Adipocyte (in vitro differentiated cells): ENCODE measurements around the gene ODAD3.

Source experiments
- DNase-seq: peaks from one replicate; pipeline ENCODE4 v3.0.0-alpha.2; 2015; ENCODE audit warnings: low read depth
- H3K27me3 ChIP-seq: replicated peaks from 2 replicates; pipeline ENCODE4 v1.7.0; 2013; ENCODE audit warnings: mild to moderate bottlenecking, low read length, moderate library complexity; ENCODE audit not compliant: control insufficient read depth, insufficient read depth
- H3K36me3 ChIP-seq: 2 replicates; pipeline ENCODE4 v1.7.0; 2013; ENCODE audit warnings: low read length, mild to moderate bottlenecking, moderate library complexity; ENCODE audit not compliant: control insufficient read depth, insufficient read depth, severe bottlenecking
- H3K4me1 ChIP-seq: 2 replicates; pipeline ENCODE4 v1.7.0; 2013; ENCODE audit warnings: mild to moderate bottlenecking, low read length, moderate library complexity; ENCODE audit not compliant: control insufficient read depth, insufficient read depth
- H3K4me3 ChIP-seq: 2 replicates; pipeline ENCODE4 v1.7.0; 2013; ENCODE audit warnings: mild to moderate bottlenecking, low read length, moderate library complexity
- H3K9ac ChIP-seq: 2 replicates; pipeline ENCODE4 v1.7.0; 2013; ENCODE audit warnings: mild to moderate bottlenecking, low read length, moderate library complexity
- H3K9me3 ChIP-seq: 2 replicates; pipeline ENCODE4 v1.7.0; 2013; ENCODE audit warnings: mild to moderate bottlenecking, low read length, moderate library complexity; ENCODE audit not compliant: control insufficient read depth

ODAD3 gene

GRCh38 chr19:11435057-11435832 lies at the start of gene ODAD3, which contains the start of gene PRKCSH:
TSS of gene ODAD3 (minus strand) at chr19:11435121. CDS start at chr19:11435016, 105 bp downstream.
TSS of gene PRKCSH (plus strand) at chr19:11435635. CDS start at chr19:11436118, 483 bp downstream.
- H3K27me3 ChIP-seq, result no peaks in the 10 kb centered on the region
- peak; percentile 99 for DNase-seq
- peaks cover 9% of the 10 kb centered on the region for H3K36me3 ChIP-seq
- H3K4me3 ChIP-seq, result peak within 1 kb of the TSS; percentile 99
- H3K9me3 ChIP-seq, result no peaks in the 10 kb centered on the region
- H3K9ac ChIP-seq, result peak within 1 kb of the TSS; percentile 97
- H3K4me1 ChIP-seq, result peaks cover 13% of the 10 kb centered on the region

GRCh38 chr19:11483366-11484111 lies 48.6 kb upstream of the ODAD3 start:
- H3K36me3 ChIP-seq, result no peaks in the 10 kb centered on the region
- no peak overlapping the region for H3K9ac ChIP-seq
- H3K4me1 ChIP-seq, result peaks cover 7% of the 10 kb centered on the region
- H3K27me3 ChIP-seq, result peaks cover 14% of the 10 kb centered on the region
- H3K9me3 ChIP-seq, result no peaks in the 10 kb centered on the region
- DNase-seq, result no peak
- H3K4me3 ChIP-seq, result no peak overlapping the region

GRCh38 chr19:11482384-11483050 lies 47.6 kb upstream of the ODAD3 start:
- Histone ChIP-seq H3K4me1 (peaks cover 7% of the 10 kb centered on the region), H3K9ac (no peak overlapping the region), H3K9me3 (no peaks in the 10 kb centered on the region), H3K36me3 (no peaks in the 10 kb centered on the region), H3K27me3 (peaks cover 15% of the 10 kb centered on the region), H3K4me3 (peak overlapping the region; percentile 63)
- peak; percentile 91 for DNase-seq

GRCh38 chr19:11481534-11482383 lies 46.8 kb upstream of the ODAD3 start:
- H3K36me3 ChIP-seq, result no peaks in the 10 kb centered on the region
- no peaks in the 10 kb centered on the region for H3K9me3 ChIP-seq
- H3K9ac ChIP-seq, result no peak overlapping the region
- DNase-seq, result peak; percentile 74
- peak overlapping the region; percentile 63 for H3K4me3 ChIP-seq
- peaks cover 15% of the 10 kb centered on the region for H3K27me3 ChIP-seq
- H3K4me1 ChIP-seq, result peaks cover 7% of the 10 kb centered on the region

- H3K4me3 ChIP-seq, result no peak within 1 kb of the TSS
Observed at GRCh38 chr19:11480715-11481533, 46.0 kb upstream of the ODAD3 start, which contains the start of gene ELAVL3. TSS of gene ELAVL3 (minus strand) at chr19:11481046. CDS start at chr19:11480608, 438 bp downstream.

GRCh38 chr19:11479898-11480714 lies 45.2 kb upstream of the ODAD3 start:
- Histone ChIP-seq H3K27me3 (peaks cover 17% of the 10 kb centered on the region), H3K9me3 (no peaks in the 10 kb centered on the region), H3K36me3 (no peaks in the 10 kb centered on the region), H3K4me3 (no peak overlapping the region), H3K4me1 (peaks cover 7% of the 10 kb centered on the region), H3K9ac (no peak overlapping the region)
- no peak for DNase-seq

More at GRCh38 chr19:11480715-11481533, 46.0 kb upstream of the ODAD3 start, which contains the start of gene ELAVL3:
- Histone ChIP-seq H3K4me1 (peaks cover 7% of the 10 kb centered on the region), H3K9ac (no peak within 1 kb of the TSS), H3K9me3 (no peaks in the 10 kb centered on the region), H3K27me3 (peaks cover 17% of the 10 kb centered on the region), H3K36me3 (no peaks in the 10 kb centered on the region)
- no peak for DNase-seq

- Histone ChIP-seq H3K9ac (no peak overlapping the region), H3K4me1 (peaks cover 7% of the 10 kb centered on the region), H3K36me3 (no peaks in the 10 kb centered on the region), H3K27me3 (peaks cover 17% of the 10 kb centered on the region), H3K4me3 (no peak overlapping the region), H3K9me3 (no peaks in the 10 kb centered on the region)
- peak; percentile 28 for DNase-seq
Observed at GRCh38 chr19:11479090-11479897, 44.4 kb upstream of the ODAD3 start.

- no peaks in the 10 kb centered on the region for H3K9me3 ChIP-seq
- DNase-seq, result no peak
- no peak overlapping the region for H3K4me3 ChIP-seq
- no peak overlapping the region for H3K9ac ChIP-seq
- peaks cover 17% of the 10 kb centered on the region for H3K27me3 ChIP-seq
- peaks cover 7% of the 10 kb centered on the region for H3K4me1 ChIP-seq
- H3K36me3 ChIP-seq, result no peaks in the 10 kb centered on the region
Observed at GRCh38 chr19:11478167-11479089, 43.5 kb upstream of the ODAD3 start.
